HCT116 (cell line): ENCODE data around the gene COL16A1. TPM values are rescaled to one million over a fixed set of nuclear protein-coding genes. Genes with fewer than 3 reads are reported as not detected.
A peak's percentile ranks its signal among the peaks of the same experiment; 100 is the strongest.

Experiments
- ATAC-seq: fragments of 200-7000 bp; cut with Tn5 transposase; 2 replicates; pipeline ENCODE4 v1.9.1; 2020; ENCODE audit warnings: mild to moderate bottlenecking, moderate library complexity
- BruUV-seq: library from RNA; stranded (reverse); fragments of 400-500 nt; replicated peaks from 2 replicates; lab custom pipeline; 2021; lab: Mats Ljungman, UMichigan
- CTCF ChIA-PET: fragments of 300-600 bp; sonication (Branson Sonifier 250); formaldehyde crosslinking; loops from one replicate; lab custom pipeline; 2021; ENCODE audit warnings: antibody characterized with exemption; lab: Charles Lee
- POLR2A ChIA-PET: fragments of 300-600, 350-600 bp; sonication (Branson Sonifier 250); formaldehyde crosslinking; loops from one replicate; lab custom pipeline; 2021; ENCODE audit warnings: antibody characterized with exemption; lab: Charles Lee
- RAD21 ChIA-PET, 2 experiments: fragments of 300-600 bp; sonication (Branson Sonifier 250); formaldehyde crosslinking; loops; one replicate each; lab custom pipeline; 2023; ENCODE audit warnings: low total read pairs in 2 of 2; ENCODE audit not compliant: uncharacterized antibody in 2 of 2, unreplicated experiment in 2 of 2, low non-redundant PET in 1 of 2; lab: Charles Lee
- DNase-seq: peaks from one replicate; pipeline ENCODE4 v3.0.0-alpha.2; 2010; ENCODE audit warnings: low read depth, low spot score
- H2AFZ ChIP-seq: fragments of 200-600 bp; shearing (Covaris generic), sonication (generic); 2 replicates; pipeline ENCODE4 v1.6.1; 2017; ENCODE audit warnings: low read depth, mixed run types, mixed read lengths, antibody characterized with exemption, low read length; ENCODE audit not compliant: poor library complexity, severe bottlenecking
- H3K27ac ChIP-seq: 2 replicates; pipeline ENCODE4 v1.5.1; 2012; ENCODE audit warnings: low read depth, low read length
- H3K27me3 ChIP-seq: fragments of 200-600 bp; sonication (generic); 2 replicates; pipeline ENCODE4 v1.6.1; 2016; ENCODE audit warnings: mixed run types, low read length, mixed read lengths; ENCODE audit not compliant: insufficient read depth
- H3K36me3 ChIP-seq, 2 experiments: fragments of 200-500 bp in 1 of 2; fragments of 200-600 bp in 1 of 2; sonication (Bioruptor generic) in 1 of 2; sonication (generic) in 1 of 2; 2 replicates each; pipeline versions ENCODE4 v1.5.1 to v1.6.1; 2014 to 2016; ENCODE audit warnings: low read length in 2 of 2, inconsistent platforms in 1 of 2, mixed read lengths in 1 of 2, mixed run types in 1 of 2; ENCODE audit not compliant: insufficient read depth in 2 of 2, control insufficient read depth in 1 of 2
- H3K4me1 ChIP-seq, 2 experiments: fragments of 200-600 bp in 1 of 2; sonication (generic) in 1 of 2; 2 replicates each; pipeline versions ENCODE4 v1.5.1 to v1.6.1; 2012 to 2017; ENCODE audit warnings: low read length in 2 of 2, inconsistent platforms in 1 of 2, mild to moderate bottlenecking in 1 of 2, mixed read lengths in 1 of 2, mixed run types in 1 of 2, moderate library complexity in 1 of 2; ENCODE audit not compliant: insufficient read depth in 2 of 2, control insufficient read depth in 1 of 2
- H3K4me2 ChIP-seq: fragments of 200-600 bp; sonication (generic); 2 replicates; pipeline ENCODE4 v1.6.1; 2017; ENCODE audit warnings: mixed run types, low read length, mixed read lengths
- H3K4me3 ChIP-seq, 2 experiments: fragments of 200-600 bp in 1 of 2; sonication (generic) in 1 of 2; replicated peaks in 1 of 2; 2 replicates each; pipeline ENCODE4 v1.5.1; 2011 to 2016; ENCODE audit warnings: low read length in 2 of 2, control low read depth in 1 of 2, low read depth in 1 of 2, mild to moderate bottlenecking in 1 of 2, mixed read lengths in 1 of 2, mixed run types in 1 of 2
- H3K79me2 ChIP-seq: fragments of 200-600 bp; sonication (generic); 2 replicates; pipeline ENCODE4 v1.6.1; 2017; ENCODE audit warnings: mild to moderate bottlenecking, mixed run types, low read length, moderate library complexity, mixed read lengths; ENCODE audit not compliant: insufficient read depth
- H3K9ac ChIP-seq: fragments of 200-600 bp; sonication (generic); 2 replicates; pipeline ENCODE4 v1.6.1; 2016; ENCODE audit warnings: low read length, mixed read lengths
- H3K9me2 ChIP-seq: fragments of 200-600 bp; sonication (generic), shearing (Covaris generic); 2 replicates; pipeline ENCODE4 v1.6.1; 2017; ENCODE audit warnings: mixed run types, mild to moderate bottlenecking, moderate library complexity; ENCODE audit not compliant: insufficient read depth
- H3K9me3 ChIP-seq, 2 experiments: fragments of 200-500 bp in 1 of 2; fragments of 200-600 bp in 1 of 2; sonication (Bioruptor generic) in 1 of 2; sonication (generic) in 1 of 2; 2 replicates each; pipeline ENCODE4 v1.6.1; 2014 to 2017; ENCODE audit warnings: low read length in 2 of 2, mixed read lengths in 2 of 2, inconsistent platforms in 1 of 2, low read depth in 1 of 2, mild to moderate bottlenecking in 1 of 2, mixed run types in 1 of 2, moderate library complexity in 1 of 2; ENCODE audit not compliant: control insufficient read depth in 1 of 2, insufficient read depth in 1 of 2
- H4K20me1 ChIP-seq: fragments of 200-600 bp; sonication (generic), shearing (Covaris generic); 2 replicates; pipeline ENCODE4 v1.6.1; 2017; ENCODE audit warnings: mixed run types, mild to moderate bottlenecking, moderate library complexity; ENCODE audit not compliant: insufficient read depth
- CTCF ChIP-seq, 3 experiments: fragments of 200-600 bp in 1 of 3; sonication (generic) in 1 of 3; IDR thresholded peaks in 2 of 3; conservative IDR thresholded peaks in 1 of 3; 2 replicates each; pipeline ENCODE4 v1.5.1; 2012 to 2017; ENCODE audit warnings: low read depth in 2 of 3, low read length in 2 of 3, antibody characterized with exemption in 1 of 3, borderline replicate concordance in 1 of 3, control low read depth in 1 of 3, mild to moderate bottlenecking in 1 of 3, mixed read lengths in 1 of 3, mixed run types in 1 of 3, moderate library complexity in 1 of 3; ENCODE audit not compliant: insufficient read depth in 1 of 3
- POLR2AphosphoS5 ChIP-seq: IDR thresholded peaks from 2 replicates; pipeline ENCODE4 v1.6.1; 2011; ENCODE audit warnings: mild to moderate bottlenecking, low read depth, low read length, moderate library complexity
- REST ChIP-seq: IDR thresholded peaks from 2 replicates; pipeline ENCODE4 v1.6.1; 2012; ENCODE audit warnings: low read depth
- SP1 ChIP-seq: IDR thresholded peaks from 2 replicates; pipeline ENCODE4 v1.6.1; 2012; ENCODE audit warnings: low read depth
- intact Hi-C: fragments of 100-400 bp; cut with micrococcal nuclease; formaldehyde crosslinking; loops from 2 replicates; pipeline ENCODE4 v1.10.0; 2022
- total RNA-seq: library from RNA; stranded (reverse); gene quantifications from one replicate; pipeline ENCODE4 v1.2.1, GENCODE V29; 2021; ENCODE audit not compliant: unreplicated experiment

The COL16A1 gene
- total RNA-seq, 1 experiment from 2014 or later, result 2.2 TPM

DNA sequence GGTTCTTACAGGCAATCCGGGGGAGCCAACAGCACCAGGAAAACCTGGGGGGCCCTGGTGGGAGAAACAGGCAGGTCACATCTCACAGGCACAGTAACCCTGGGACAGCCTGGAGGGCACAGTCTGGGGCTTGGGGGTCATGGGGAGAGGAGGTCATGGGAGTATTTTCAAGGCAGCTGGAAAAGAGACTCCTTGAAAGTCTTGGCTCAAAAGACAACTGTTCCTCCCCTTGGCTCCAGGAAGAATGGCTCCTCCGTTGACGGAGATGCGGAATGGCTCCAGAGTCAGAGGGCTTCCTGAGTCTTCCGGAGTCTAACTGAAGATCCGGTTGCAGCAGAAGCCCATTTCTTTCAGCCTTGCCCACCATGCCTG, 33.2 kb downstream of the COL16A1 start (continued):
- no peak for TF ChIP-seq CTCF (IDR thresholded peaks at IDR 0.05 in 2 of 3, conservative IDR thresholded peaks at IDR 0.05 in 1 of 3; ENCODE audit: borderline replicate concordance in 1 of 3, insufficient read depth in 1 of 3, low read depth in 2 of 3, low read length in 2 of 3)
- no peak for TF ChIP-seq REST

GRCh38 chr1:31669786-31670592, 33.8 kb downstream of the COL16A1 start:
- Histone ChIP-seq H3K27me3 (no peaks in the 10 kb centered on the region), H3K9me2 (no peaks in the 10 kb centered on the region), H4K20me1 (no peaks in the 10 kb centered on the region), H3K9me3 (no peaks in the 10 kb centered on the region), H2AFZ (peak overlapping the region; percentile 98), H3K4me2 (peak overlapping the region; percentile 89), H3K36me3 (no peaks in the 10 kb centered on the region), H3K9ac (peak overlapping the region; percentile 28; the same call in 1 of the 2 replicates), H3K4me1 (peaks cover 23 to 29% of the 10 kb centered on the region in 2 experiments), H3K27ac (peak overlapping the region; percentile 46), H3K4me3 (peak overlapping the region; percentile 30 to 47), H3K79me2 (no peaks in the 10 kb centered on the region)
- ChIA-PET CTCF (interaction anchor here (1.0 to 1.5 kb wide), 7 partner anchors 35 to 393 kb away, joined by 3 to 13 read pairs (median 5); no protein-coding TSS in a partner anchor), POLR2A (interaction anchor here (1.0 to 1.3 kb wide), 2 partner anchors 9 to 84 kb away, joined by 3 to 4 read pairs; no protein-coding TSS in a partner anchor), RAD21 (interaction anchor here in 1 of 2 experiments (0.8 to 1.3 kb wide), 2 partner anchors 76 to 119 kb away, joined by 3 to 10 read pairs; no protein-coding TSS in a partner anchor)
- DNase-seq (peak; percentile 12), ATAC-seq (peak; percentile 78)
- TF ChIP-seq SP1, result no peak
- TF ChIP-seq POLR2AphosphoS5, result peak; percentile 39
- TF ChIP-seq CTCF (IDR thresholded peaks at IDR 0.05 in 2 of 3, conservative IDR thresholded peaks at IDR 0.05 in 1 of 3; ENCODE audit: borderline replicate concordance in 1 of 3, insufficient read depth in 1 of 3, low read depth in 2 of 3, low read length in 2 of 3), result peak in 2 of 3 experiments; percentile 35 to 39; a peak in 1 of 6 replicates
- intact Hi-C loops, result loop anchor here (10.0 kb wide), 1 partner anchor 295 kb away; no protein-coding TSS in a partner anchor
- no TSS peak for BruUV-seq
